HEK293T (cell line): Measurements from ENCODE around the gene XPR1.
A peak's percentile ranks its signal among the peaks of the same experiment; 100 is the strongest.

ENCODE experiments used
- CTCF ChIA-PET: fragments of 350-600 bp; formaldehyde crosslinking; extraction: SDS; loops from one replicate; lab custom pipeline; 2021; ENCODE audit warnings: antibody characterized with exemption, inconsistent platforms; lab: Yijun Ruan, JAX
- POLR2A ChIA-PET: fragments of 350-600 bp; formaldehyde crosslinking; extraction: SDS; loops from one replicate; lab custom pipeline; 2020; ENCODE audit warnings: antibody characterized with exemption, inconsistent platforms; lab: Yijun Ruan, JAX
- DNase-seq: peaks from one replicate; pipeline ENCODE4 v3.0.0; 2012; ENCODE audit warnings: mixed read lengths; ENCODE audit errors: extremely low spot score
- ARNT ChIP-seq: fragments of 450-650 bp; IDR thresholded peaks from 2 replicates; pipeline ENCODE4 v1.6.1; 2017; ENCODE audit warnings: mild to moderate bottlenecking
- BHLHE40 ChIP-seq: fragments of 450-650 bp; IDR thresholded peaks from 2 replicates; pipeline ENCODE4 v1.6.1; 2016; ENCODE audit warnings: mild to moderate bottlenecking, moderate library complexity, borderline replicate concordance
- CTBP1 ChIP-seq: fragments of 450-650 bp; IDR thresholded peaks from 2 replicates; pipeline ENCODE4 v1.6.1; 2016; ENCODE audit warnings: borderline replicate concordance
- ELF4 ChIP-seq: fragments of 450-650 bp; IDR thresholded peaks from 2 replicates; pipeline ENCODE4 v1.6.1; 2017; ENCODE audit warnings: antibody characterized with exemption
- FOXA1 ChIP-seq: fragments of 450-650 bp; IDR thresholded peaks from 2 replicates; pipeline ENCODE4 v1.6.1; 2016; ENCODE audit warnings: mild to moderate bottlenecking
- FOXK2 ChIP-seq: fragments of 450-650 bp; IDR thresholded peaks from 2 replicates; pipeline ENCODE4 v1.6.1; 2016; ENCODE audit warnings: mild to moderate bottlenecking
- FOXM1 ChIP-seq: fragments of 450-650 bp; IDR thresholded peaks from 2 replicates; pipeline ENCODE4 v1.6.1; 2017; ENCODE audit warnings: mild to moderate bottlenecking, borderline replicate concordance
- HDGF ChIP-seq: fragments of 450-650 bp; IDR thresholded peaks from 2 replicates; pipeline ENCODE4 v1.6.1; 2017; ENCODE audit warnings: antibody characterized with exemption, borderline replicate concordance
- L3MBTL2 ChIP-seq: fragments of 450-650 bp; conservative IDR thresholded peaks from 2 replicates; pipeline ENCODE4 v1.6.1; 2016; ENCODE audit warnings: mild to moderate bottlenecking
- LEF1 ChIP-seq: fragments of 450-650 bp; IDR thresholded peaks from 2 replicates; pipeline ENCODE4 v1.6.1; 2017; ENCODE audit warnings: mild to moderate bottlenecking, borderline replicate concordance
- NFRKB ChIP-seq: fragments of 450-650 bp; IDR thresholded peaks from 2 replicates; pipeline ENCODE4 v1.6.1; 2016; ENCODE audit warnings: mild to moderate bottlenecking, moderate library complexity
- SP1 ChIP-seq: fragments of 450-650 bp; IDR thresholded peaks from 2 replicates; pipeline ENCODE4 v1.6.1; 2017
- SUZ12 ChIP-seq: fragments of 450-650 bp; IDR thresholded peaks from 2 replicates; pipeline ENCODE4 v1.6.1; 2016; ENCODE audit warnings: mild to moderate bottlenecking
- TARDBP ChIP-seq: fragments of 450-650 bp; IDR thresholded peaks from 2 replicates; pipeline ENCODE4 v1.6.1; 2016
- ZNF384 ChIP-seq: fragments of 450-650 bp; IDR thresholded peaks from 2 replicates; pipeline ENCODE4 v1.6.1; 2016
- TF ChIP-seq, protein P1 (sequence below): fragments of 450-650 bp; IDR thresholded peaks from 2 replicates; pipeline ENCODE4 v1.6.1; 2016

The XPR1 gene

GRCh38 chr1:180742663-180743062 is 110.8 kb downstream of the XPR1 start:
- no peak for TF ChIP-seq FOXA1
- no peak for TF ChIP-seq TARDBP
- TF ChIP-seq SP1: no peak
- TF ChIP-seq, protein P1, sequence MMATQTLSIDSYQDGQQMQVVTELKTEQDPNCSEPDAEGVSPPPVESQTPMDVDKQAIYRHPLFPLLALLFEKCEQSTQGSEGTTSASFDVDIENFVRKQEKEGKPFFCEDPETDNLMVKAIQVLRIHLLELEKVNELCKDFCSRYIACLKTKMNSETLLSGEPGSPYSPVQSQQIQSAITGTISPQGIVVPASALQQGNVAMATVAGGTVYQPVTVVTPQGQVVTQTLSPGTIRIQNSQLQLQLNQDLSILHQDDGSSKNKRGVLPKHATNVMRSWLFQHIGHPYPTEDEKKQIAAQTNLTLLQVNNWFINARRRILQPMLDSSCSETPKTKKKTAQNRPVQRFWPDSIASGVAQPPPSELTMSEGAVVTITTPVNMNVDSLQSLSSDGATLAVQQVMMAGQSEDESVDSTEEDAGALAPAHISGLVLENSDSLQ: no peak
- no peak for TF ChIP-seq BHLHE40
- no peak for TF ChIP-seq SUZ12
- TF ChIP-seq ARNT: no peak
- TF ChIP-seq FOXM1: no peak
- ChIA-PET POLR2A (no interaction called here), CTCF (no interaction called here)
- no peak for DNase-seq

- no peak for DNase-seq
- no peak for TF ChIP-seq TARDBP
- no peak for TF ChIP-seq FOXA1
- CTCF ChIA-PET: no interaction called here
- POLR2A ChIA-PET: no interaction called here
Observed at GRCh38 chr1:180743868-180744267, 112.0 kb downstream of the XPR1 start.

- TF ChIP-seq FOXA1: no peak
- no peak for TF ChIP-seq ZNF384
- POLR2A ChIA-PET: no interaction called here
- CTCF ChIA-PET: no interaction called here
- DNase-seq: no peak
Observed at GRCh38 chr1:180745098-180745497, 113.3 kb downstream of the XPR1 start.

DNA sequence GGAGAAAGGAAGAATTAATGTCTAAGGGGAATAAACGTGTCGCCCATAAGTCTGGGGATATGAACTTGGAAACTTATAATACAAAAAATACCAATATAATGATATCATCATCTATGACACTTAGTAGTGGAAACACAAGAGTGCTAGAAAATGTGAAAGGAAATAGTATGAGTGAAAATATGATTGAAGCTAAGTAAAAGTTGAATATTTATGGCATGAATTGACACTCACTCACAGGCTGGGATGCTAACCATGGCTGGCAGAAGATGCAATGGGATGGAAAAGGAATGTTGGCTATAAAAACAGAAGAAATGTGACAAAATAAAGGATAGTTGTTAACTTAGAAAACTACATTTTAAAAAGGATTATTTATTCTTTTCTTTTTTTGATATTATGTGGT is 120.1 kb downstream of the XPR1 start:
- POLR2A ChIA-PET: no interaction called here
- TF ChIP-seq SP1: no peak
- no peak for TF ChIP-seq NFRKB
- TF ChIP-seq ARNT: no peak
- TF ChIP-seq CTBP1: no peak
- TF ChIP-seq FOXA1: no peak
- TF ChIP-seq SUZ12: no peak
- TF ChIP-seq LEF1: no peak
- TF ChIP-seq BHLHE40: no peak
- TF ChIP-seq TARDBP: no peak
- no peak for TF ChIP-seq L3MBTL2
- no peak for TF ChIP-seq FOXK2
- TF ChIP-seq FOXM1: no peak
- no peak for DNase-seq
- CTCF ChIA-PET: no interaction called here

DNA sequence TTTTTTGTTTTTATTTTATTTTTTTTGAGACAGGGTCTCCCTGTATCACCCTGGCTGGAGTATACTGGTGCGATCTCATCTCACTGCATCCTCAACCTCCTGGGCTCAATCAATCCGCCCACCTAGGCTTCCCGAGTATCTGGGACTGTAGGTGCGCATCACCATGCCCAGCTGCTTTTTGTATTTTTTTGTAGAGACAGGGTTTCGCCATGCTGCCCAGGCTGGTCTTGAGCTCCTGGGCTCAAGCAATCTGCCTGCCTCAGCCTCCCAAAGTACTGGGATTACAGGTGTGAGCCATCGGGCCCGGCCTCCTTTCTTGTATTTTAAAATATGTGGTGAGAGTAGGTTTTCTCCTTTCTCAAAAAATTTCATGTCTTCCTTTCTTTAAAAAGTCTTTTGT is 122.6 kb downstream of the XPR1 start:
- ChIA-PET CTCF (no interaction called here), POLR2A (no interaction called here)
- DNase-seq: no peak
- TF ChIP-seq FOXK2: no peak
- TF ChIP-seq FOXM1: no peak

- TF ChIP-seq SUZ12 (no peak), ZNF384 (peak; percentile 39; the same call in 1 of the 2 replicates), TARDBP (no peak)
- ChIA-PET POLR2A (no interaction called here), CTCF (no interaction called here)
- DNase-seq: no peak
Observed at GRCh38 chr1:180757657-180758056, 125.8 kb downstream of the XPR1 start.

- DNase-seq: no peak
- CTCF ChIA-PET: no interaction called here
- TF ChIP-seq, protein P1: no peak
- TF ChIP-seq CTBP1: no peak
- TF ChIP-seq NFRKB: no peak
- no peak for TF ChIP-seq ARNT
- no peak for TF ChIP-seq HDGF
- POLR2A ChIA-PET: no interaction called here
Observed at GRCh38 chr1:180762796-180763195, 131.0 kb downstream of the XPR1 start.

GRCh38 chr1:180765151-180765550 is 133.3 kb downstream of the XPR1 start:
- ChIA-PET CTCF (no interaction called here), POLR2A (no interaction called here)
- DNase-seq: no peak
- TF ChIP-seq ZNF384 (no peak), BHLHE40 (no peak), FOXA1 (no peak), ELF4 (no peak), LEF1 (no peak)

DNA sequence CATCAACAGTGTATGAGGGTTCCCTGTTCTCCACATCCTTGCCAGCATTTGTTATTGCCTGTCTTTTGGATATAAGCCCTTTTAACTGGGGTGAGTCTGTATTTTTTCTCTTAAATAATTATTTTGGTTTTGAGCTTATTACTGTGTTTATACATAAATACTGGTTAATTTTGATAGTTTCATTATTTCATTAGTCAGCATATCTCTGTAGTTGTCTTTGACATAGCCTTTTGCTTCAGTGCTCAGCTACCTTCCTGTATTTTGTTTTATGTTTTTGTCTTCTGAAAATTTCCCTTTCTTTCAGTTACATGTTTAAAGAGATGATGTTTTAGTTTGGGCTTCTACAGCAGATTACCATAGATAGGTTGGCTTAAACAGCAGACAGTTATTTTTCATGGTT is 138.1 kb downstream of the XPR1 start:
- ChIA-PET CTCF (no interaction called here), POLR2A (no interaction called here)
- DNase-seq: no peak
- no peak for TF ChIP-seq BHLHE40
- no peak for TF ChIP-seq FOXM1
- no peak for TF ChIP-seq FOXA1
- TF ChIP-seq ELF4: no peak
- TF ChIP-seq SUZ12: no peak
- no peak for TF ChIP-seq CTBP1
- no peak for TF ChIP-seq L3MBTL2
- no peak for TF ChIP-seq ZNF384
- TF ChIP-seq SP1: no peak
- no peak for TF ChIP-seq ARNT
- TF ChIP-seq HDGF: no peak
- TF ChIP-seq TARDBP: no peak
- TF ChIP-seq NFRKB: no peak
- no peak for TF ChIP-seq FOXK2
- TF ChIP-seq, protein P1: no peak
- TF ChIP-seq LEF1: no peak
